Prostate gland (tissue), 2 donors: ENCODE measurements around the gene SACM1L. TPM values are rescaled to one million over a fixed set of nuclear protein-coding genes. Genes with fewer than 3 reads are reported as not detected.
A peak's percentile ranks its signal among the peaks of the same experiment; 100 is the strongest.

Experiments used
- DNase-seq: peaks from one replicate; pipeline ENCODE4 v3.0.0-alpha.2; 2019; ENCODE audit warnings: low spot score
- H3K27ac ChIP-seq, 2 donors: fragments of 200-600 bp; sonication (generic); 2 replicates each; pipeline ENCODE4 v1.5.1; 2017 to 2019
- H3K27me3 ChIP-seq: fragments of 200-600 bp; sonication (generic); replicated peaks from 2 replicates; pipeline ENCODE4 v1.5.1; 2019; ENCODE audit not compliant: insufficient read depth
- H3K36me3 ChIP-seq, 2 donors: fragments of 200-600 bp; sonication (generic); 1 replicate in 1 of 2; 2 replicates in 1 of 2; pipeline versions ENCODE4 v1.5.1 to v1.8.1; 2017 to 2019
- H3K4me1 ChIP-seq: fragments of 200-600 bp; sonication (generic); replicated peaks from 2 replicates; pipeline ENCODE4 v1.5.1; 2019
- H3K4me3 ChIP-seq, 2 donors: fragments of 200-600 bp; sonication (generic); 2 replicates each; pipeline ENCODE4 v1.5.1; 2017 to 2019
- H3K9me3 ChIP-seq: fragments of 200-600 bp; sonication (generic); 2 replicates; pipeline ENCODE4 v1.5.1; 2017
- POLR2A ChIP-seq: fragments of 450-650 bp; IDR thresholded peaks from one replicate; pipeline ENCODE4 v1.6.1; 2016; ENCODE audit warnings: antibody characterized with exemption, mild to moderate bottlenecking
- POLR2AphosphoS5 ChIP-seq: sonication (generic); formaldehyde crosslinking; IDR thresholded peaks from one replicate; pipeline ENCODE4 v1.6.1; 2017; ENCODE audit warnings: antibody characterized with exemption
- WGBS: methylation state at CpG from one replicate; pipeline ENCODE4 v1.1.5; 2018; 5-methylcytosine and 5-hydroxymethylcytosine counted together
- intact Hi-C: fragments of 100-400 bp; cut with DNase I; formaldehyde crosslinking; loops from one replicate; pipeline ENCODE4 v1.14.2; 2022
- total RNA-seq, 2 donors: library from RNA; depleted of rRNA; stranded (reverse); fragments of >200 nt; gene quantifications; one replicate each; pipeline ENCODE4 v1.1.0, GENCODE V29; 2016
- TF ChIP-seq, protein P1 (sequence below), 4 experiments: fragments of 200-600 bp in 2 of 4; fragments of 450-650 bp in 2 of 4; sonication (generic) in 2 of 4; IDR thresholded peaks; 1 replicate in 3 of 4; 2 replicates in 1 of 4; pipeline ENCODE4 v1.5.1; 2016 to 2019; ENCODE audit warnings: antibody characterized with exemption in 4 of 4, mild to moderate bottlenecking in 2 of 4, moderate library complexity in 2 of 4

The SACM1L gene
- total RNA-seq, 2 donors from 2014 or later = 56.6 to 62.8 TPM

DNA sequence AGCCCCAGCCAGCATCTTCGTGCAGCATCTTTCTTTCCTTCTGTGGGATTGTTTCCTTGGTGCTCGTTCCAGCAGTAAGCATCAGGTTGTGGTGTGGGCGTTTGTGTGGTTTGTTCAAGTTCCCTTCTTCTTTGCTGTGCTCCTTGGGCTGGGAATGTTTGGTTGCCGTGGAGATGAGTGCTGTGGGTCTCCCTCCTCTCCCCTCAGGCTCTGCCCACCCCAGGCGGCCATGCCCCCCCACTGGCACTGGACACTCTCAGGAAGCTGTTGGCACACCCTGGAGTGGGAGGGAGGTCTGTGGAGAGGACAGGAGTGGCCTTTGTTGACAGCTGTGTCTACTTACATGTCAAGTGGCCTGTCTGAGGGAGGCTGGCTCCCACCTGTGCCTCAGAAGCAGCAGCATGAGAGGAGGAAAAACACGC, 46.5 kb upstream of the SACM1L start:
- Histone ChIP-seq H3K36me3 (no peaks in the 10 kb centered on the region), H3K9me3 (no peaks in the 10 kb centered on the region), H3K4me1 (peaks cover 4% of the 10 kb centered on the region), H3K27ac (no peak overlapping the region), H3K27me3 (no peaks in the 10 kb centered on the region), H3K4me3 (no peak overlapping the region)
- TF ChIP-seq POLR2A (no peak), POLR2AphosphoS5 (no peak)
- TF ChIP-seq, protein P1, sequence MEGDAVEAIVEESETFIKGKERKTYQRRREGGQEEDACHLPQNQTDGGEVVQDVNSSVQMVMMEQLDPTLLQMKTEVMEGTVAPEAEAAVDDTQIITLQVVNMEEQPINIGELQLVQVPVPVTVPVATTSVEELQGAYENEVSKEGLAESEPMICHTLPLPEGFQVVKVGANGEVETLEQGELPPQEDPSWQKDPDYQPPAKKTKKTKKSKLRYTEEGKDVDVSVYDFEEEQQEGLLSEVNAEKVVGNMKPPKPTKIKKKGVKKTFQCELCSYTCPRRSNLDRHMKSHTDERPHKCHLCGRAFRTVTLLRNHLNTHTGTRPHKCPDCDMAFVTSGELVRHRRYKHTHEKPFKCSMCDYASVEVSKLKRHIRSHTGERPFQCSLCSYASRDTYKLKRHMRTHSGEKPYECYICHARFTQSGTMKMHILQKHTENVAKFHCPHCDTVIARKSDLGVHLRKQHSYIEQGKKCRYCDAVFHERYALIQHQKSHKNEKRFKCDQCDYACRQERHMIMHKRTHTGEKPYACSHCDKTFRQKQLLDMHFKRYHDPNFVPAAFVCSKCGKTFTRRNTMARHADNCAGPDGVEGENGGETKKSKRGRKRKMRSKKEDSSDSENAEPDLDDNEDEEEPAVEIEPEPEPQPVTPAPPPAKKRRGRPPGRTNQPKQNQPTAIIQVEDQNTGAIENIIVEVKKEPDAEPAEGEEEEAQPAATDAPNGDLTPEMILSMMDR (IDR thresholded peaks at IDR 0.05) = no peak
- 56% methylated on average over 6 of the region's 6 CpGs for WGBS
- no peak for DNase-seq
- intact Hi-C loops = no loop called here

- intact Hi-C loops = no loop called here
- peaks cover 4% of the 10 kb centered on the region for H3K4me1 ChIP-seq
- DNase-seq = no peak
- no peak overlapping the region for H3K27ac ChIP-seq
- 84% methylated on average over 11 of the region's 11 CpGs for WGBS
- no peaks in the 10 kb centered on the region for H3K36me3 ChIP-seq
- no peak for TF ChIP-seq POLR2A
- no peak for TF ChIP-seq POLR2AphosphoS5
- TF ChIP-seq, protein P1 (IDR thresholded peaks at IDR 0.05) = no peak
- no peaks in the 10 kb centered on the region for H3K9me3 ChIP-seq
- H3K4me3 ChIP-seq = no peak overlapping the region
- no peaks in the 10 kb centered on the region for H3K27me3 ChIP-seq
Observed at GRCh38 chr3:45644063-45644790, 45.0 kb upstream of the SACM1L start.

DNA sequence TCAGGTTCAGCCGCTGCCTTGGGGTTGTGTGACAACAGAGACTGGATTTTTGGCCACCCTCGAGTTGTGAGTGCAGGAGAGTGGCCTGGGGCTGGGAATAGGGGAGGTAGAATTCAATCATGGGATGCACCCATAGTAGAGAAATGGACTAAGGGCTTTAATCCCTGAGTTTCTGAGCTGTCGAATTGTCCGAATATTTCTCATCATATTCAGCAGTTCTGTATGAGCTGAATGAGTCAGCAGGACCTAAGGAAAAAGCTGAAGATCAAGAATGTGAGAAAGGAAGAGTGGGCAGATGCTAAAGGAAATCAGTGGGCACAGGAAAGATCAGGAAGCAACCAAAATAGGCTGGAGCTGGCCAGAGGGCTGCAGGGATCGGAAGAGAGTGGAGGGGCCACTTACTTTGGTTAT, 44.4 kb upstream of the SACM1L start:
- Histone ChIP-seq H3K27me3 (no peaks in the 10 kb centered on the region), H3K27ac (no peak overlapping the region), H3K4me1 (peaks cover 4% of the 10 kb centered on the region), H3K36me3 (no peaks in the 10 kb centered on the region), H3K4me3 (no peak overlapping the region), H3K9me3 (no peaks in the 10 kb centered on the region)
- 69% methylated on average over 5 of the region's 5 CpGs for WGBS
- TF ChIP-seq POLR2AphosphoS5 = no peak
- no peak for DNase-seq
- intact Hi-C loops = no loop called here

DNA sequence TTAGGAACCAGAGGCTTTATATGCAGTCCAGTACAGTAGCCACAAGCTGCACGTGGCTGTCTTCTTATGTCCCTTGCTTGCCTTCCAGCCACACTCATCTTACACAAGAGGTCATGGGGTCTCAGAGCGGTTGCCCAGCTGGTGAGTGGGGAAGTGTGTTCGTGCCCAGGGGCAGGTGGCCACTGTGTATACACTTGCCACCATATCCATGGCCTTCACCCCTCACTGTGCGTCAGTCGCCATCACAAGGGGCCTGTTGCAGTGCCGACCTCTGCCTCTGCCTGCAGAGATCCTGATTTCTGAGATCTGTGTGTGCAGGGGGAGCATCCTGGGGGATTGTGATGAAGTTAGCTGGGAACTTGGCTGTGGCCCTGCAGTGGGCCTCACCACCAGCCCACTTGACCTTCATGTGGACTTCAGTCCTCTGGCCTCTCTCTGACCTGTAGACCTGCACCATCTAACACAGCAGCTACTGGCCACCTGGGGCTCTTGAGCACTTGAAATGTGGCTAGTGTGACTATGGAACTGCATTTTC, 43.1 kb upstream of the SACM1L start:
- 87% methylated on average over 6 of the region's 6 CpGs for WGBS
- intact Hi-C loops = no loop called here
- Histone ChIP-seq H3K27me3 (no peaks in the 10 kb centered on the region), H3K4me1 (no peaks in the 10 kb centered on the region), H3K27ac (no peak overlapping the region), H3K4me3 (no peak overlapping the region), H3K9me3 (no peaks in the 10 kb centered on the region), H3K36me3 (no peaks in the 10 kb centered on the region)
- TF ChIP-seq, protein P1 (IDR thresholded peaks at IDR 0.05) = no peak
- TF ChIP-seq POLR2A (no peak), POLR2AphosphoS5 (no peak)
- no peak for DNase-seq

DNA sequence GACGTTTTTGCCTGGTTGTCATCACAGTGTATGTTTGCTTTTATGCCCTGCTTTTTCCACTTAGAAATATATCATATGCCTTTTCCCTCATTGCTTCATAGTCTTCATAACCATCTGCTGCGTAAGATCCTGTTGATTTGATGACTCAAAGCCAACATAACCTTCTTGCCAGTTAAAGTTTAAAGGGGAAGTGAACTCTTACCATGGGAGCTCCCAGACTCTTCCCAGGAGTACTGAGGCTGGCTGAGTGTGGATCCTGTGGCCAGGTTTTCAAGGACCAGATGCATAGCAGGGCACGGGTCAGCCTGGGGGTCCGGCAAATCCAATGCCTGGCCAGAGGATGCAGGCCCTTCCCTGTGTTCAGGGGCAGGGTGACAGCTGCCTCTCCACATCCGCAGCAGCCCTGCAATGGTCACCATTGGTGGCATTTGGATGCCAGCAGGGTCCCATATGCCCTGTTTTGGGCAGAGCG, 42.0 kb upstream of the SACM1L start:
- TF ChIP-seq POLR2AphosphoS5 = peak; percentile 87
- no peak for TF ChIP-seq POLR2A
- TF ChIP-seq, protein P1 (IDR thresholded peaks at IDR 0.05) = no peak
- 62% methylated on average over 6 of the region's 6 CpGs for WGBS
- H3K27ac ChIP-seq = peak overlapping the region; percentile 29 to 30
- H3K27me3 ChIP-seq = no peaks in the 10 kb centered on the region
- H3K4me3 ChIP-seq = no peak overlapping the region
- intact Hi-C loops = no loop called here
- H3K4me1 ChIP-seq = no peaks in the 10 kb centered on the region
- peak; percentile 36 for DNase-seq
- H3K9me3 ChIP-seq = no peaks in the 10 kb centered on the region
- no peaks in the 10 kb centered on the region for H3K36me3 ChIP-seq
